H4 (cell line): Measurements from ENCODE around the gene PITPNC1. TPM values are rescaled to one million over a fixed set of nuclear protein-coding genes. Genes with fewer than 3 reads are reported as not detected.

Experiments
- DNase-seq: peaks from one replicate; pipeline ENCODE4 v3.0.0-alpha.2; 2015; ENCODE audit warnings: low spot score
- total RNA-seq: library from RNA; depleted of rRNA; stranded (reverse); fragments of >200 nt; shearing (Covaris generic); gene quantifications from 2 replicates; pipeline ENCODE4 v1.2.3, GENCODE V29; 2014

PITPNC1 gene
- total RNA-seq, 1 experiment from 2014 or later, result 6.3 TPM

- DNase-seq, result no peak
These were observed 57.0 kb downstream of the PITPNC1 start for GRCh38 chr17:67434061-67434525.

GRCh38 chr17:67435122-67435521 is 58.0 kb downstream of the PITPNC1 start:
- DNase-seq, result no peak

- no peak for DNase-seq
These were observed 58.7 kb downstream of the PITPNC1 start for GRCh38 chr17:67435786-67436185.

- DNase-seq, result no peak
These were observed 59.2 kb downstream of the PITPNC1 start for GRCh38 chr17:67436233-67436632.

GRCh38 chr17:67438667-67439066 is 61.6 kb downstream of the PITPNC1 start:
- DNase-seq, result no peak

- DNase-seq, result no peak
These were observed 62.2 kb downstream of the PITPNC1 start for GRCh38 chr17:67439269-67439668.

- DNase-seq, result no peak
These were observed 63.4 kb downstream of the PITPNC1 start for GRCh38 chr17:67440277-67441051.

- peak; percentile 34 for DNase-seq
These were observed 64.2 kb downstream of the PITPNC1 start for GRCh38 chr17:67441052-67441895.

GRCh38 chr17:67441896-67442219 is 64.8 kb downstream of the PITPNC1 start:
- DNase-seq, result no peak

GRCh38 chr17:67442787-67443624 is 65.9 kb downstream of the PITPNC1 start:
- no peak for DNase-seq

- no peak for DNase-seq
These were observed 67.0 kb downstream of the PITPNC1 start for GRCh38 chr17:67443931-67444595.

- no peak for DNase-seq
These were observed 71.4 kb downstream of the PITPNC1 start for GRCh38 chr17:67448449-67448848.

GRCh38 chr17:67449065-67449464 is 72.0 kb downstream of the PITPNC1 start:
- no peak for DNase-seq

- DNase-seq, result no peak
These were observed 73.0 kb downstream of the PITPNC1 start for GRCh38 chr17:67449845-67450755.

GRCh38 chr17:67452681-67453554 is 75.8 kb downstream of the PITPNC1 start:
- DNase-seq, result no peak

GRCh38 chr17:67456103-67456502 is 79.0 kb downstream of the PITPNC1 start:
- DNase-seq, result no peak

GRCh38 chr17:67456889-67457288 is 79.8 kb downstream of the PITPNC1 start:
- no peak for DNase-seq

- no peak for DNase-seq
These were observed 81.1 kb downstream of the PITPNC1 start for GRCh38 chr17:67458203-67458602.

GRCh38 chr17:67459985-67460384 is 82.9 kb downstream of the PITPNC1 start:
- no peak for DNase-seq
